ENCODE results near the gene MMP10.

GRCh38 chr11:102780491-102780918, at the start of gene MMP10:
- TF ChIP-seq ZC3H10 (CRISPR knock-in tag; IDR thresholded peaks at IDR 0.05), result no peak
- TF ChIP-seq RARB (CRISPR knock-in tag; IDR thresholded peaks at IDR 0.05), result no peak
- no peak for TF ChIP-seq ZNF565 (CRISPR knock-in tag; conservative IDR thresholded peaks at IDR 0.05; ENCODE audit: low read depth)
- TF ChIP-seq ZFP3 (CRISPR knock-in tag; IDR thresholded peaks at IDR 0.05), result no peak
- TF ChIP-seq TOX (CRISPR knock-in tag; IDR thresholded peaks at IDR 0.05; ENCODE audit: borderline replicate concordance), result no peak
- no peak for TF ChIP-seq GLIS3 (CRISPR knock-in tag; IDR thresholded peaks at IDR 0.05)
- TF ChIP-seq ARNTL (CRISPR knock-in tag; IDR thresholded peaks at IDR 0.05; ENCODE audit: borderline replicate concordance, low read depth), result no peak
- TF ChIP-seq ESRRG (CRISPR knock-in tag; IDR thresholded peaks at IDR 0.05), result no peak
- TF ChIP-seq CSRNP3 (CRISPR knock-in tag; IDR thresholded peaks at IDR 0.05), result no peak
- no peak for TF ChIP-seq CSDC2 (CRISPR knock-in tag; IDR thresholded peaks at IDR 0.05)
- no peak for TF ChIP-seq ISL1 (CRISPR knock-in tag; IDR thresholded peaks at IDR 0.05)
- TF ChIP-seq ZFP30 (CRISPR knock-in tag; IDR thresholded peaks at IDR 0.05), result no peak
- no peak for TF ChIP-seq PATZ1 (CRISPR knock-in tag; IDR thresholded peaks at IDR 0.05; ENCODE audit: borderline replicate concordance)
- TF ChIP-seq CREB5 (CRISPR knock-in tag; IDR thresholded peaks at IDR 0.05; ENCODE audit: low read depth), result no peak
